GM18861 (cell line): Measurements from ENCODE around the gene TNFAIP1.
A peak's percentile ranks its signal among the peaks of the same experiment; 100 is the strongest.

Experiments used
- ATAC-seq: cut with Tn5 transposase; IDR thresholded peaks from one replicate; pipeline ENCODE4 v1.9.1; 2021; ENCODE audit not compliant: unreplicated experiment

TNFAIP1 gene

DNA sequence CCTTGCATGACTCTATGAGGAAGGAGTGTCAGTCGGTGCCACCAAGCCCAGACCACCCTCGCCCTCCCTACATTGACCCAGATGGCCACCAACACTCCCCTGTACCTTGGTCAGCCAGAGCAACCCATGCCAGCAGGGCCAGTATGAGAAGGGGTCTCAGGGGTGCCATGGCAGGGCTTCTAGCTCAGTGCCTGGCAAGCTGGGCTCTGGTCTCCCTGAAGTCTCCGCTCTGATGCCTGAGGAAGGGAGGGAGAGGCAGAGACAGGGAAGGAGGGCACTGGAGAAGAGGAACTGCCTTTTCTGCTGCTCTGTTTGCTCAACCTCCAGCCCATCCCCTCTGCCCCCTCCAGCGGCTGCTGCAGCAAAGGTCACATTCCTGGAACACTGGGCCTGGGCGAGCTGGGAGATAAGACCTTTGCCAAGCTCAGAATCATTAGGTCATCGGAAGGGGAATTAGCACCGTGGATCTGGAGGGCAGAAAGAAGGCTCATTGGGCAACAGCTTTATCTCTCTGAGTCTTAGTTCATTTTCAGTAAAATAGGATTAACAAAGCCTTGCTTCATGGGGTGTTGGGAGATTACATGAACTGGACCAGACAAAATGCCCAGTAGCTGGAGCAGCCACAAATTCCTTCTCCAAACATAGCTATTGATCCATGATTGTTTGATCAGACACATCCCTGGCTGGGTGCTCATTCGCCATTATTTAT, 34.6 kb downstream of the TNFAIP1 start, which contains the start of gene VTN:
TSS of gene VTN (minus strand) at position 273 of the 709 bp plus-strand sequence. CDS start at position 169, 104 bp downstream.
- ATAC-seq = no peak

DNA sequence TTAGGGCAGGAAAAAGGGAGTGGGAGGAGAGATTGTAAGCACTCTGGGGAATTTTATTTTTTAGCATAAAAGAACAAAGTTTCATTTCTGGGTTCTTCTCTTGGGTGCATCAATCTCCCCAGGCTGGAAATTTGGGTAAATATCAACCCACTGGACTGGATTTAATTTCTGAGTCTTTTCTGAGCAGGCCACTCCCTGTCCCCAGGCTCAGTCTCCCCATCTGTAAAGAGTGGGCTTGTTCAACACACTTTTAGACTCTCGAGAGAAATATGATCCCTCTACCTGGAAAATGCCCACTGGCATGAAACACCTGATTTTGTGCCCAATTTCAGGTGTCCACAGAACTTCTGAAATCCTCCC, 35.2 kb downstream of the TNFAIP1 start:
- no peak for ATAC-seq

DNA sequence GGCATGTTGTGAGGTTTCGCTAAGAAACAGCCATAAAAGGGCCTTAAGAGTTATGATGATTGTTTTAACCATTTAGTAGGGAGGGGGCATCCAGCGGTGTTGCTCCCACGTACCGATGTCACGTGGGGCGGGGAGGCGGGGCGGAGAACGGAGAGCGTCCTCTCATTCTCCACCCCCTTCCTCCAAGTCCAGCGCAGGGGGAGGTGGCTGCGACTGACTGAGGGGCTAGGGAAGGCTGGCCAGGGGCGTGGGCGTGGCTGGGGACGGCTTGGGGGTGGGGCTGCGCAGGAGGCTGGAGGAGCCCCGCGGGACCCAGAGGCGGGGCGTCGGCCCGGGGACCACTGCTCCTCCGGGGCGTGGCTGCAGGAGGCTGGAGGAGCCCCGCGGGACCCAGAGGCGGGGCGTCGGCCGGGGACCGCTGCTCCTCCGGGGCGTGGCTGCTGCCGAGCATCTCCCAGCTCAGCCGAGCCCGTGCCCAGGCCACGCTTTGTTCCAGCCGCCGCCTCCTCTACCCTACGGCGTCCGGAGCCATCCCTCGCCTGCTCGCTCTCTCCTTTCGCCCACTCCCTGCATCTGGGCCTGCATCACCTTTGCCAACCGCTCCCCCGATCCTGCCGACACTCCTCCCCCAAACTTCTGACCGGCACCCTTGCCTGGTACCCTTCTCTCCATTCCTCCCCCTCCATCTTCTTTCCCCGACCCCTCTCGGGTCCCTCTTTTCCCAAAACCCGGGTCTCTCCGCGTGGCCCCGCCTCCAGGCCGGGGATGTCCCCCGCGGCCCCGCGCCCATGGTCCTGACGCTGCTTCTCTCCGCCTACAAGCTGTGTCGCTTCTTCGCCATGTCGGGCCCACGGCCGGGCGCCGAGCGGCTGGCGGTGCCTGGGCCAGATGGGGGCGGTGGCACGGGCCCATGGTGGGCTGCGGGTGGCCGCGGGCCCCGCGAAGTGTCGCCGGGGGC, 36.0 kb downstream of the TNFAIP1 start, which contains the start of gene SARM1:
TSS of gene SARM1 (plus strand) at position 450 of the 958 bp plus-strand sequence. CDS start at position 789, 339 bp downstream.
- ATAC-seq = peak; percentile 56

GRCh38 chr17:28372203-28372944, 36.8 kb downstream of the TNFAIP1 start:
- ATAC-seq = no peak

GRCh38 chr17:28372945-28373274, 37.3 kb downstream of the TNFAIP1 start:
- no peak for ATAC-seq

GRCh38 chr17:28379814-28380801, 44.5 kb downstream of the TNFAIP1 start:
- ATAC-seq = no peak

DNA sequence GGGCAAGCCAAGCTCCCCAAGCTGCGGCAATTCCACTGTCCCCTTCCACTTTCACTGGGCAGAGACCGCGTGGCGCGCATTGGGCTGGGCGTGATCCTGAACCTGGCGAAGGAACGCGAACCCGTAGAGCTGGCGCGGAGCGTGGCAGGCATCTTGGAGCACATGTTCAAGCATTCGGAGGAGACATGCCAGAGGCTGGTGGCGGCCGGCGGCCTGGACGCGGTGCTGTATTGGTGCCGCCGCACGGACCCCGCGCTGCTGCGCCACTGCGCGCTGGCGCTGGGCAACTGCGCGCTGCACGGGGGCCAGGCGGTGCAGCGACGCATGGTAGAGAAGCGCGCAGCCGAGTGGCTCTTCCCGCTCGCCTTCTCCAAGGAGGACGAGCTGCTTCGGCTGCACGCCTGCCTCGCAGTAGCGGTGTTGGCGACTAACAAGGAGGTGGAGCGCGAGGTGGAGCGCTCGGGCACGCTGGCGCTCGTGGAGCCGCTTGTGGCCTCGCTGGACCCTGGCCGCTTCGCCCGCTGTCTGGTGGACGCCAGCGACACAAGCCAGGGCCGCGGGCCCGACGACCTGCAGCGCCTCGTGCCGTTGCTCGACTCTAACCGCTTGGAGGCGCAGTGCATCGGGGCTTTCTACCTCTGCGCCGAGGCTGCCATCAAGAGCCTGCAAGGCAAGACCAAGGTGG, 45.7 kb downstream of the TNFAIP1 start:
- ATAC-seq = no peak

- ATAC-seq = no peak
These were observed 48.9 kb downstream of the TNFAIP1 start for GRCh38 chr17:28384281-28385036.

- ATAC-seq = no peak
These were observed 49.5 kb downstream of the TNFAIP1 start for GRCh38 chr17:28385037-28385400.

DNA sequence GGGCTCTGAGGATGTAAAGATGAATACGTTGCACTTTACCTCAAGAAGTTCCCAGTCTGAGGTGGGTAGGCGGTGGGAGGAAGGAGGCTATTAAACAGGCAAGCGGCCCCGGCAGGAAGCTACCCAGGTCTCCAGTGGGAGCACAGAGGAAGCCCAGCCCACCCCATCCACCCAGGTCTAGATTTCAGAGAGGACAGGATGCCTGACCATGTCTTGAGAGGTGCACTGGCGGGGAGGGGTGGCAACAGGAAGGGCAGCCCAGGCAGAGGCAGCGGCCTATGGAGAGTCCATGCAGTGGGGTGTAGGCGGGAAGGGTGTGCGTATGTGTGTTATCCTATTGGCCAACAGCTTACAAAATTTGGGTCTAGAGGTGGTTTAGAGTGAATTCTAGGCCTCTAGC, 49.8 kb downstream of the TNFAIP1 start:
- no peak for ATAC-seq

DNA sequence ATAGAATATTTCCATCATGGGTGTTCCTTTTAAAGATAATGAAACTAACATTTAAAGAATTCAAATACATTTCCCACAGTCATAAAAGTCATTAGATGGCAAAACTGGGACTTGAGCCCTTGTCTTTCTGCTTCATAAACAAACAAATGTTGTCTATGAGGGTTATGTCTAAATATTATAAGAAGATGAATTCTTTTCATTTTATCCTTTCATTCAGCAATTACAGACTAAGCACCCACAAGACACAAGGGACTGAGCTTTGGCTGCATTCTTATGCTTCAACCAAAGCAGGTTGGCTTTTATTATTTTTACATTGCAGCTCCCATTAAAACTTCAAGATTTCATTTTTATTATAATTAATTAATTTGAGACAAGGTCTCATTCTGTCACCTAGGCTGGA, 50.8 kb downstream of the TNFAIP1 start:
- no peak for ATAC-seq

- no peak for ATAC-seq
These were observed 52.5 kb downstream of the TNFAIP1 start for GRCh38 chr17:28388106-28388505.

GRCh38 chr17:28390141-28390540, 54.6 kb downstream of the TNFAIP1 start:
- no peak for ATAC-seq

- ATAC-seq = no peak
These were observed 55.0 kb downstream of the TNFAIP1 start for GRCh38 chr17:28390563-28390962.

DNA sequence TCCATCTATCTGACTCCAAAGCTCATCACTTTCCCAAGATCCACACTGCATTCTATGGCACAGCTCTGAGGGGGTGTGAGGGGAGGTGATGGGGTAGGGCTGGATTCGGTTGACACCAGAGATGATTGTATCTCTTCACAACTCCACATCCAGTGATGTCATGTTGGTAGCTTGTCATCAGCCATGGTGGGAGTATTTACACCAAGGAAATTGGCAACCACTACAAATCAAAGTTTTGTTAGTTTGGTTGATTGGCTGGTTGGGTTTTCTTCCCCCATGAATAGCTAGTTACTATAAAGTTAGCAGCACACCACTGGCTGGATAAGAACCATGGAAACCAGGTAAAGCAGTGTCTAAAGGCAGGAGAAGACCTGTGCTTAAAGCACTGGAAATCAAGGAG, 55.4 kb downstream of the TNFAIP1 start:
- ATAC-seq = no peak

DNA sequence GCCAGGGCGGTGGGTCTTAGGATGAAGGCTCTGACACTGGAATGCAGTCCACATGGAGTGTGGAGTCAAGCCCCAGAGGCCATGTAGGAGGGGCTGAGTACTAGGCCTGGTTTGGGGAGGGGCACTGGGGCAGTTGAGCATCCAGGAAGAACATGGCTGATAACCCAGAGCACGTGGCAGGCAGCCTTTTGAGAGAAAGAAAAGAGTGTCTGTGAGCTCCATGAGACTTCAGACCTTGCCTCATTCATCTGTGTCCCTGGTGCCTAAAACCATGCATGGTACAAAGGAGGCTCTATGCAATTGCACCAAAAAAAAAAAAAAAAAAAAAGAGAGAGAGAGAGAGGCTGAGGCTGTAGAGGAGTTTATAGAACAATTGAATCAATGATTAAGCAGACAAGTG, 55.8 kb downstream of the TNFAIP1 start:
- no peak for ATAC-seq

GRCh38 chr17:28392491-28392890, 56.9 kb downstream of the TNFAIP1 start:
- ATAC-seq = no peak

DNA sequence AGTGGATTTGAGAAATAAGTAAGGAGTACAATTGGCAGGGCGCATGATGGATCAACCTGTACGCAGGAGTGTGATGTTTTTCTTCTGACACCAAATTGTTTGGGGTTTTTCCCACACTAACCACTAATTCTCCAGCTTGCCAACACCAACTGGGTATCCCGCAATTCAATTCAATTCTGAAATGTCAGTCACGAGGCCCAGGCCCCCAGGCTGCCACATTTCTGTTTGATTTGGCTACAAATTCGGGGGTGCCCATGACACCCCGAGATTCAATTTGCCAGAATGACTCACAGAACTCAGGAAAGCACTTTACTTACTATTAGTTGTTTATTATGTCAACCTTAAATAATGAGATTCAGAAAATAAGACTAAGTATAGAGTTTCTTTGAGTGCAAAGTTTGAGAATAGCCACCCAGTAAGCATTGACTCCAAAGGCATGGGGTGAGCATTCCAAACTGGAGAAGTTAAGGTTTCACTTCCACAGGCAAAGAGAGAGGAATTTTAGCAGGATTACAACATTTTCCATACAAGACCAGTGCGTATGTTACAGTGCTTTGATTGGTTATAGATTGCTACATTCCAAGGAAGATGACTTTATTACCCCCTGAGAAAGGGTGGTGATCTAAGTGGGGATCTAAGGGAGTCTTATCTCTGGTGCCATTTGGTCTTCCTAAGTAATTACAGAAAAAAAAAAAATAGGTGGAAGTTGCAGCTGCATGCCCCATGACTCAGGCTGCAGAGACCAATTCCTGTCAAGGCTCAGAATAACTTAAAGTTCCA, 59.0 kb downstream of the TNFAIP1 start:
- ATAC-seq = no peak
